ENCODE data around the gene MGMT.

GRCh38 chr10:129677377-129677927 is 210.4 kb downstream of the MGMT start:
- TF ChIP-seq CTCF (conservative IDR thresholded peaks at IDR 0.05 in 1 of 2, IDR thresholded peaks at IDR 0.05 in 1 of 2; ENCODE audit: low read depth in 1 of 2, low read length in 2 of 2), result no peak
- TF ChIP-seq EZH2 (IDR thresholded peaks at IDR 0.05; ENCODE audit: low read length, missing control alignments), result no peak

Measured in fibroblast of lung (primary cell).